Skin epidermis (tissue), 12 donors: Measurements from ENCODE around the gene CDC26.
"Not testable (repeated sequence)": the region's sequence is repeated elsewhere in the genome, so short reads cannot be mapped to it uniquely, and the experiment has no call there.

Experiments used
- H3K27ac ChIP-seq, 21 experiments: fragments of 200-600 bp; sonication (generic) in 11 of 21; one replicate each; pipeline ENCODE4 v1.5.0; 2020; ENCODE audit warnings: mild to moderate bottlenecking in 3 of 21, inconsistent platforms in 2 of 21, moderate library complexity in 2 of 21
- H3K4me3 ChIP-seq, 7 experiments: fragments of 200-600 bp; sonication (generic) in 2 of 7; one replicate each; pipeline ENCODE4 v1.5.0; 2020; ENCODE audit warnings: inconsistent platforms in 2 of 7, mild to moderate bottlenecking in 2 of 7, moderate library complexity in 1 of 7

Gene CDC26

DNA sequence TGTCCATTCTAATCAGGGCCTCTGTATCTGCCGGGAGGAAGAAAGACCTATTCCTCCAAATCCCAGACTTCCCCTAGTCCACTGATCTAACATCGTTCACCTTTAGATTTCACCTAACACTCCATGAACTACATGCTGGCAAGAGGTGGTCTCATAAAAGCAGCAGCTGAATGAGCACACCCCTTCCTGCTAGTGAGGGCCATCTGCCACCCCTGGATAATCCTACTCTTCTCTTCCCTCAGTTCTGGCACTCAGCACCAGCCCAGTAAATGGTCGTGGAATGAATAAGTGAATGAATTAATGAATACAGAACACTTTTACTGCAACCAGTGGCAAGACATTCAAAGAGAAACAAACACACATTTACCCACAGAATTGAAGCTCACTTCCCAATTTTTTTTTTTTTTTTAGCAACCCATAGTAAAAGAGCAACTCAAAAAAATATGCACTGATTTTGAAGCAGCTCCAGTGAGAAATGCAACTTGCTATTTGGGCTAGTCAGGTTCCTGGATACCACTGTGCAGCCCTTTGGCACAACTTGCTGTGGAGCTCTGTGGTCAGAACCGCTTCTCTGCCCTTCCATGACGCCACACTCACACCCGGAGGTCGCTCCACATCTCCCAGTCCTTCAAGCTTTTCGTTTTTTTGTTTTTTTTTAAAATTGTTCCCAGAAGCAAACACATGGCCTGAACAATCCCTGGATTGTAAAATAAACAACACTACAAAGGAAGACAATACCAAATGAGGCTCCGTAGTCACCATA is 21.6 kb upstream of the CDC26 start:
- no peak overlapping the region for H3K27ac ChIP-seq
- H3K4me3 ChIP-seq = no peak overlapping the region

DNA sequence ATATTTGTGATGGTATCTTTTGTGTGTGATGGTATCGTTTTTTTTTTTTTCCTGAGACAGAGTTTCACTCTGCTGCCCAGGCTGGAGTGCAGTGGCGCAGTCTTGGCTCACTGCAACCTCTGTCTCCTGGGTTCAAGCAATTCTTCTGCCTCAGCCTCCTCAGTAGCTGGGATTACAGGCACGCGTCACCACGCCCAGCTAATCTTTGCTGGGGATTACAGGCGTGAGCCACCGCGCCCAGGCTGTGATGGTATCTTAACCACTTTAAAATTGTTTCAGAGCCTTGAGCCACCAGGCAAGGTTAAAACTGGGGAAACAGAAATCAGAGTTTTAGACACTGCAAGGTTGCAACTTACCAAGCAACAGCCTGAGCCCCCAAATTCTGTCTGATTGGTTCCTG is 20.9 kb upstream of the CDC26 start:
- H3K4me3 ChIP-seq, H3K27ac ChIP-seq: not testable (repeated sequence)

DNA sequence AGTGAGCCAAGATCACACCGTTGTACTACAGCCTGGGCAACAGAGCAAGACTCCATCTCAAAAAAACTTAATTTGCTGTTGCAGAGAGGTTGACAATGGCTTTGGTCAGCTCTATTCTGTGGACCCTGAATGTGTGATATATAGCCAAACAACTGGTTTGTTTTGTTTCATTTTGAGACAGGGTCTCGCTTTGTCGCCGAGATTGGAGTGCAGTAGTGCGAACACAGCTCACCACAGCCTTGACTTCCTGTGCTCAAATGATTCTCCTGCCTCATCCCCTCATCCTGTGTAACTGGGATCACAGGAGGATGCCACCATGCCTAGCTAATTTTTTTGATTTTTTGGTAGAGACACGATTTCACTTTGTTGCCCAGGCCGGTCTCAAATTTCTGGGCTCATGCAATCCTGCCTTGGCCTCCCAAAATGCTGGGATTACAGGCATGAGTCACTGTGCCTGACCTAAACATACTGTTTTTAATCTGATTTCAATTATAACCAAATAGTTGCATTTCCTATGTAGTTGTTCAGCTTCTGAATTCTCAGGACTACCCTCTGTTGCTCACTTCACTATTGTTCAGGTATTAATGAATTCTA is 18.0 kb upstream of the CDC26 start:
- peak overlapping the region in 2 of 21 experiments; percentile 20 to 23 for H3K27ac ChIP-seq
- H3K4me3 ChIP-seq = no peak overlapping the region

DNA sequence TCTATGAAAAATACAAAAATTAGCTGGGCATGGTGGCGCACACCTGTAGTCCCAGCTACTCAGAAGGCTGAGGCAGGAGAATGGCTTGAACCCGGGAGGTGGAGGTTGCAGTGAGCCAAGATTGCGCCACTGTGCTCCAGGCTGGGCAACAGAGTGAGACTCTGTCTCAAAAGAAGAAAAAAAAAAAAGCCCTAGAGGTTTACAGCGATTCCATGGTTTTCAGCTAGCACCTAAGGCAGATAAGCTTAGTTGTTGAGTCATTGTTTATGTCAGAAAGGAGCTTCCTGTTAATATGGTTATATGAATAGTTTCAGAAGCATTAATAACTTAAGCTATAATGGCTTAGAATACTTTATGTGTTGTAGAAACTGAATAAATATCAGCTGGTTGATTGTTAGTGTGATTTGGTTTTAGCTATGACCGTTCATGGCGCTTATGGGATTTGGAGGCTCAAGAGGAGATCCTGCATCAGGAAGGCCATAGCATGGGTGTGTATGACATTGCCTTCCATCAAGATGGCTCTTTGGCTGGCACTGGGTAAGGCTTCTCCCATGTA is 14.8 kb upstream of the CDC26 start:
- no peak overlapping the region for H3K4me3 ChIP-seq
- no peak overlapping the region for H3K27ac ChIP-seq

DNA sequence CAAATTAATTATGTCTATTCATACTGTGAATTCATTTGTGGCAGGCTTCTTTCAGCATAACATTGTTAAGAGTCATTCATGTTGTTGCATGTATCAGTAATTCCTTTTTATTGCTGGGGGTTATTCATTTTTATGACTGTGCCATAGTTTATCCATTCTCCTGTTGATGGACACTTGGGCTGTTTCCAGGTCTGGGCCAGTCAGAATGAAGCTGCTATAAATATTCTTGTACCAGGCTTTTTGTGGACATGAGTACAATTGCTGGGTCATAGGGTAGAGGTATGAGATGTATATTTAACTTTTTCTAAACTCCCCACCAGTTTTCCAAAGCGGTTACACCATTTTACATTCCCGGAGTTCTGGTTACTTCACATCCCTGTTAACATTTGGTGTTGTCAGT is 13.7 kb upstream of the CDC26 start:
- Histone ChIP-seq H3K4me3 (no peak overlapping the region), H3K27ac (no peak overlapping the region)

DNA sequence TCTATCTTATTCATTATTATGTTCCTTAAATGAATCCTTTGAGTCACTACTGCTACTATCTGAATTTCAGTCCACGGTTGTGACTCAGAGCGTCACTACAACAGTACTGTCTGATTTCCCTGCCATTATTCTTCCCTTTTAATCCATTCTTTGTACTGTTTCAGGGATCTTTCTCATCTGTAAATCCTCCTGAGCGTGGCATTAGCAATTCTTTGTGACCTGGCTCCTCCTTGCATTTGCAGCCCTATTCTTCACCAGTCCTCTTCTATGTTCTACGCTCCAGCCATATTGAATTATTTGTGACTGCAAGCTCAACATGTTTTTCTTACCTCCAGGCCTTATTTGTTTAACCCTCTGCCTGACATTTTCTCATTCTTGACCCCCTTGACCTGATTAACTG is 6.0 kb upstream of the CDC26 start:
- H3K4me3 ChIP-seq = no peak overlapping the region
- H3K27ac ChIP-seq = no peak overlapping the region

DNA sequence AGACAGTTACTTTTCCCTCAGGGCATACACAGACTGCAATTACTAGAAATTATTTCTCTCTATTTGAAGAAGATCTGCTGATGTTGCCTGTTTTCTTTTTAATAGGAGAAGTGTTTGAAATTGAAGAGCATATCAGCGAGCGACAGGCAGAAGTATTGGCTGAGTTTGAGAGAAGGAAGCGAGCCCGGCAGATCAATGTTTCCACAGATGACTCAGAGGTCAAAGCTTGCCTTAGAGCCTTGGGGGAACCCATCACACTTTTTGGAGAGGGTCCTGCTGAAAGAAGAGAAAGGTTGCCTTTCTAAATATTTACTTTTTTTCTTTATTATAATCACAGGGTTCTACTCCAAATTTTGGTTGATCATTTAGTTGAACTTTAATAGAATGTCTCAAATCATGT is 3.5 kb upstream of the CDC26 start:
- Histone ChIP-seq H3K4me3 (no peak overlapping the region), H3K27ac (no peak overlapping the region)

DNA sequence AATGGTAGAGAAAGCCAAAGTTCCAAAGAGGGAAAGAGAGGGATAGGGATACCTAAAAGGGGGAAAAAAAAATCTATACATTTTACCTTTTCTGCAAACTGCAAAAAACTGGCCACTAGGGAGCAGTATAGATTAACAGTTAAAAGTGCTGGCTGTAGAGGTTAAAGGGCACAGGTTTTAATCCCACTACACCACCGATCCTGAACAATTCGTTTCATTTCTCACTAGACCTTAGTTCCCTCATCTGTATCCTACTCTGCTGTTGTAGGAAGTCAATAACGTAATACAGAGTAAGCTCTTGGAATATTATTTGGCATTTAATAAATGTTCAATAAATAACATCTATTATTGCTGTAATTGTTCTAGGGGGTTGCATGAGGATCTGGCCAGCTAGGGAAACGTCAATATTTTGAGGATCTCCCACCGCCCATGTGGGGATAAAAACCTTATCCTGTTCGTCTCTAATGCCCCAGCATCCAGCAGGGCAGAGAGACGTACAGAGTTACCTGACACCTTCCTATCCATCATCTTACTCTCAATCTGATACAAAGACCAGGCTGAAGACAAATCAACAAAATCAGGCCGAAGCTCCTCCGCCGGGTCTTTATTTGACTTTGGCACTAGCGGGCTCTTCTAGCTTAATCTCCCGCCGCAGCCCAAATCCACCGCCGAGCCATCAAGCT is 757 bp downstream of the CDC26 start:
- Histone ChIP-seq H3K4me3 (peak overlapping the region; percentile 65 to 78 (median 72)), H3K27ac (peak overlapping the region; percentile 54 to 99 (median 94))

DNA sequence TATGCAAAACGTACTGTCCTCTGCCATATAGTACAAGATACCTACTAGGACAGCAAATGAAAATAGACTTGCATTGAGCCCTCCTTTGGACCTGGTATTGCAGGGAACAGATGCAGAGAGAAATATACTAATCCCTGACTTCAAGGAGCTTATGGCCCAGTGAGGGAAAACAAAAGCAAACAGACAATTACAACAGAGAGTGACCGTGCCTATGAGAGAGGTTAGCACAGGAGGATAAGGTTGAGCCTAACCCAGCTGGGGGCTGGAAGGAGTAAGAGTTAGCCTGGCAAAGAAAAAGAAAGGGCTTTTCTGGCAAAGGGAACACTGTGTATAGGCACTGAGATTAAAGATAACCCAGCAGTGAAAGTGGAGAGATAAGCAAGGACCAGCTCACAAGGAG is 5.5 kb downstream of the CDC26 start:
- H3K4me3 ChIP-seq = no peak overlapping the region
- no peak overlapping the region for H3K27ac ChIP-seq

DNA sequence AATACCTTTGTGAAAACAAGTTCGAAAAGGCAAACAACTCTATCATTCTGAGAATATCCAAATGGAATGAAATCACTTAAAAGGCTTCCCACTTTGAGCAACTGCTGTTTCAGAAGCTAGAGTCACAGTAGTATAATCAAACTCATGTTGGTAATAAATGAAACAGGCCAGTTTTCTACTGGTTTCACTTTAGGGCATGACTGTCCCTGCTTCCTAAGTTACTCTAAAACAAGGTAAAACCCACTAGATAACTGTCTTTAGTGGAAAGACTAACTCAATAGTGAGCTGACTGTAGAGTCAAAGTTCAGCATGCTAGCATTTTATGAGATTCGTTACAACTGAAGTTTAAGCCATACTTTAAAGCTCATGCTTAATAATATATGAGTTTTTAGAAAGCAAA is 6.0 kb downstream of the CDC26 start:
- no peak overlapping the region for H3K27ac ChIP-seq
- H3K4me3 ChIP-seq = no peak overlapping the region

DNA sequence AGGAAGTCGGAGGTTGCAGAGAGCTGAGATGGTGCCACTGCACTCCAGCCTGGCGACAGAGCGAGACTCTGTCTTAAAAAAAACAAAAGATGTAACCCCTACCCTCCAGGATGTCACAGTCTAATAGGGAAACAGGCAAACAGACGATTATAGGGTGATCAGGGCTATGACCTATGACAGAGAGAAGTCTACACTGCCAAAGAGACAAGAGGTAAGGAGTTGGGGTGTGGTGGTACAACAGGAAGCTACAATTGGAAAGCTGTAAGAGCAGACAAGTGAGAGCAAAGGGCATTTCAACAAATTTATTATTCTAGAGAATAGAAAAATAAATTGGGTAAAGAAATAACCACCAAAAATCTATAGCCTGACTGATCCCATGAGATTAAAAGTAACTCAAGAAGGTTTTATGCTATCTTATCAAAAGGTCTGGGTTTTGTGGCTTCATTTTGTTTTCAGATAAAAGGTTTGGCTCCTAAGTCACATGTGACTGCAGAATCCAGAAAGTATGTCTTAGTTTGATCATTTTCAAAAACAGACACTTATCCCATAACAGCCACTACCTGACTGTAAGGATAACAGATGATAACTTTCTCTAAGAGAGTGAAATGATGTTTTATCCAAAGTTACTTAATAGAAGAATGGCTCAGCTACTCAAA is 7.3 kb downstream of the CDC26 start:
- Histone ChIP-seq H3K27ac (no peak overlapping the region), H3K4me3 (no peak overlapping the region)

DNA sequence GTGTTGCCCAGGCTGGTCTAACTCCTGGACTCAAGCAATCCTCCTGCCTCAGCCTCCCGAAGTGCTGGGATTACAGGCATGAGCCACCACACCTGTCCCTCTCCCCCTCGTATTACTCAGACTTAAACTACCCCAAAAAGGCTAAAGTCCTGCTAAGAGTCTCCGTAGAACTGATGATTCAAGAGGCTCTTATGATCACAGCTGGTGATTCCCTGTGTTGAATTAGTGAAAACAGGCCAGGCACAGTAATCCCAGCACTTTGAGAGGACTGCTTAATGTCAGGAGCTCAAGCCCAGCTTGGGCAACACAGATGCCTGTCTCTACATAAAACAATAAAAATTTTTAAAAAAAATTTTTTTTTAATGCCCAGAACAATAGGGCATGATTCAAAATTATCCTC is 9.2 kb downstream of the CDC26 start:
- Histone ChIP-seq H3K4me3 (no peak overlapping the region), H3K27ac (no peak overlapping the region)

DNA sequence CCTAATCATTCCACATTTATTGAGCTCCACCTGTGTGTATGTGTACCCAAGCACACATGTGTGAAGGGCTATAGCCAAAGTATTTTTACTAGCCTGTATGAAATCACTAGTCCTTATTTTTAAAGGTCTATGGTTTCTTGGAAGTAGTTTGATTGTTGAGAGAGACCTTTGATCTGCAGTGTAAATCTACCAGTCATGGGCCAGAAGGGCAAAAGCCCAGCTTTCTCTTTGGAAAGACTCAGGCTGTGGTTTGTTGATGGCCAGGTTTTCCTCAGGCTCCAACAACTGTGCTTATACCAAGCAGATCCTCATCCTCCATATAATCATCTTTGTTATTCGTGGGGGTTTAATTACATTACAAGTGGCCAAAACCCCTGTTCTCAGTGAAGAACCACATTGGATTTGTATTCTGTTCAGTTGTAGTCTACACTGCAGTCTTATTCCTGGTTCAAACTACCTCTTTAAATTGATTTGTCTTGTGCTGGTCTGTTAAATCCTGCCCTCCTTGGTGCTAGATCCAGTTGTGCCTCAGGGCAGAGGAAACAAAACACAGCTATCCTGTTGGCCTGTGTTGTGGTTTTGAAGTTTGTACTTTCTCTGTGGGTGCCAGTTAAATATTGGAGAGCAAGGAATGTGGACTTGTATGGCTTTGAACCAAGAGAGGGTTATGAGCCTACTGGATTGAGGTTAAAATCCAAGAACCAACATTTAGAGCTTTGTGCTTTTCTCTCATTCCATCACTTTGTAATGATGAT is 13.3 kb downstream of the CDC26 start:
- H3K27ac ChIP-seq = no peak overlapping the region

DNA sequence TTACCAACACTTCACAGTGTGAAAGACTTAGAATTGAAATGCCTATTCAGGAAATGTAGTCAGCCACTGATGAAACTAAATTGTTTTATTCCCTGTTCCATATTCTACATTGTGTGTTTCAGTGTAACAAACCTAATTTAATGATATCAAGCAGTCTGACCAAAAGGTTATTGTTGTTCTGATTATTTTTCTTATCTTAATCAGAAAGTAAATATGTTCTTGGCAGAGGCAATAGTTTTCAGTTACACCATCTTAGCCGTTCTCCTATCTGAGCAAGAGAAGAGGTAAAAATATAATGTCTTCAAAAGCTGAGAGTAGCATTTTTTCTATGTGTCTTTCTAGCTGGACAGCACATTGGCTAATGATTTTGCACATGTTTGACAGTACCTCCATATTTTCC is 17.1 kb downstream of the CDC26 start:
- H3K4me3 ChIP-seq = no peak overlapping the region

More for the DNA sequence above, 13.3 kb downstream of the CDC26 start:
- H3K4me3 ChIP-seq = no peak overlapping the region

DNA sequence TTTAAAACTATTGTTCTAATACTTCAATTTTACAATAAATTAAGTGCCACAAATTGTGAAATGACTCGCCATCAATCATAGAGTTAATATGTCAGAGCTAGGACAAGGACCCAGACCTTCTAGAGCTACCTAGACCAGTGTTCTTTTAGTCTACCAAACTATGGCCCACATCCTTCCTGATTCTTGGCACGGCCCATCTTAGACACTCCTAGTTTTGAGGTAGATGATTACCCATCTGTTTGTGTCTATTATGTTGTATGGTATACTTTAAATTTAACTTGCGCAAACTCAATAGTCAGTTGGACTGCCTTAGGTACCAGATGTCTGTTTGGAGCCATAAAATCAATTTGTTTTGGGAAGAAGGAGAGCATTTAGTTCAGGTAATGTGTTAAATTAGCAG is 17.5 kb downstream of the CDC26 start:
- Histone ChIP-seq H3K27ac (no peak overlapping the region), H3K4me3 (no peak overlapping the region)

More for the DNA sequence above, 17.1 kb downstream of the CDC26 start:
- H3K27ac ChIP-seq = no peak overlapping the region

DNA sequence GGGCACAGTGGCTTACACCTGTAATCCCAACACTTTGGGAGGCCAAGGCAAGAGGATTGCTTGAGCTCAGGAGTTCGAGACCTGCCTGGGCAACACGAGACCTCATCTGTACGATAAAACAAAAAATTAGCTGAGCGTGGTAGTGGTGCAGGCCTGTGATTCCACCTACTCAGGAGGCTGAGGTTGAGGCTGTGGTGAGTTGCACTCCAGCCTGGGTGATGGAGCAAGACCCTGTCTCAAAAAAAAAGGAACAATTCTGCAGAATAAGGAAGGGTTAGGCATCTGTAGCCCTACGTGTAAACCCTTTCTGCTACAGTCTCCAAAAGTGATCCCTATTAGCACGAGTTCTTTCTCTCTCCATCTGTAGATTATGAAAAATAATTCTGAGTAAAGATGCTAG is 19.9 kb downstream of the CDC26 start:
- Histone ChIP-seq H3K27ac (no peak overlapping the region), H3K4me3 (no peak overlapping the region)

DNA sequence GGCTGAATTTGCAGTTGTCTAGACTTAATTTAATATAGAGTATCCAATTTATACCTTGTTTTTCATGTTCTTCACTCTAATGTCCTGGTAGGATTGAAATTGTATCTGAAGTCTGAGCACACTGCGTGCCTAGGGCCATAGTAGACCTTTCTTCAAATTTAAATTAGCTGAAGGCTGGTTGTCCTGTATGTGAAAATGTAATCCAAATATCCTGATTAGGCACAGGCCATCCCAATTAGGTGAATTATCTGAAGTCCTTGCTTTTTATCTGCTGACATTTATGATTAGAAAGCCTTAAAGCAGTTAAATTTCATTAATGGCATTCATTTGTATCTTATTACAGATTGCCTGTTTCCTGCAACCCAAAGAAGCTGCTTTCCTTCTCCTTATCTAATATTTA is 20.4 kb downstream of the CDC26 start:
- no peak overlapping the region for H3K27ac ChIP-seq
- H3K4me3 ChIP-seq = no peak overlapping the region

DNA sequence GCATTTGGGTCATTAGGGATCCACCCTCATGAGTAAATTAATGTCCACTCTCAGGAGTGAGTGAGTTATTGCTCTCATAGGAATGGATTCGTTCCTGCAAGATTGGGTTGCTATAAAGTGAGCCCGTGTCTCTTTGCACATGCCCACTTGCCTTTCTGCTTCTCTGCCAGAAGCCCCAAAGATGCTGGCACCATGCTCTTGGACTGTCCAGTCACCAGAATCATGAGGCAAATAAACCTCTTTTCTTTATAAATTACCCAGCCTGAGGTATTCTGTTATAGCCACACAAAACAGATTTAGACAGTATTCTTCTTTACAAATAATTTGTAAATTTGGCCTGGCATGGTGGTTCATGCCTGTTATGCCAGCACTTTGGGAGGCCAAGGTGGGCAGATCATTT is 24.6 kb downstream of the CDC26 start:
- no peak overlapping the region for H3K4me3 ChIP-seq
- H3K27ac ChIP-seq = no peak overlapping the region

DNA sequence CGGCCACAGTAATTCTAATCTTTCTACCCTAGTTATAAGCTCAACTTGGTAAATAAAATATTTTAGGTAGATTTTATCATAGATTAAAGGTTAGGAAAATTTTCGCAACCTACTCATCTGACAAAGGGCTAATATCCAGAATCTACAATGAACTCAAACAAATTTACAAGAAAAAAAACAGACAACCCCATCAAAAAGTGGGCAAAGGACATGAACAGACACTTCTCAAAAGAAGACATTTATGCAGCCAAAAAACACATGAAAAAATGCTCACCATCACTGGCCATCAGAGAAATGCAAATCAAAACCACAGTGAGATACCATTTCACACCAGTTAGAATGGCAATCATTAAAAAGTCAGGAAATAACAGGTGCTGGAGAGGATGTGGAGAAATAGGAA is 25.7 kb downstream of the CDC26 start:
- H3K4me3 ChIP-seq, H3K27ac ChIP-seq: not testable (repeated sequence)

DNA sequence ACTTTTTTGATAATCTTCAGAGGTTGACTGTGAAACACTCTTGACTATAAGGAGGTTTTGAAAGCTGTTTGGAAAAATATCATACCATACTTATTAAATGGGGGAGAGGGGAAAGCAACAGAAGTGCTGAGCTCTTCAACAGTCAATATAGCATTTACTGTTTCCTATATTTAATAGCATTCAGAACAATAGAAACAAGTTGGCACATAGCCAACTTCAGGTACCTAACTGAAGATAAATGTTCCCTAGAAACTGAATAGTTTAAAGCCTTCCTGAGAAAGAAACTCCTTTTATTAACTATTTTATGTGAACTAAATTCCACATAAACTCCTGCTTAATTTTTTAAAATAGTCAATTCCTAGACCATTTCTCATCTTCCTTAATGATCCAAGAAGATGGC is 27.7 kb downstream of the CDC26 start:
- no peak overlapping the region for H3K4me3 ChIP-seq

More for the DNA sequence above, 27.7 kb downstream of the CDC26 start:
- peak overlapping the region in 1 of 21 experiments; percentile 4 for H3K27ac ChIP-seq
